Activated CD4-positive, alpha-beta T cell treated with anti-CD3 and anti-CD28 coated beads, Interleukin-2, amount 50 U/mL, for 1 hour (primary cell): ENCODE measurements around the gene SCYGR5.
"Not testable (repeated sequence)": the region's sequence is repeated elsewhere in the genome, so short reads cannot be mapped to it uniquely, and the experiment has no call there.

Experiments used
- DNase-seq: peaks from one replicate; pipeline ENCODE4 v3.0.0-alpha.2; 2020

Gene SCYGR5, protein sequence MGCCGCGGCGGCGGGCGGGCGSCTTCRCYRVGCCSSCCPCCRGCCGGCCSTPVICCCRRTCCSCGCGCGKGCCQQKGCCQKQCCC

DNA sequence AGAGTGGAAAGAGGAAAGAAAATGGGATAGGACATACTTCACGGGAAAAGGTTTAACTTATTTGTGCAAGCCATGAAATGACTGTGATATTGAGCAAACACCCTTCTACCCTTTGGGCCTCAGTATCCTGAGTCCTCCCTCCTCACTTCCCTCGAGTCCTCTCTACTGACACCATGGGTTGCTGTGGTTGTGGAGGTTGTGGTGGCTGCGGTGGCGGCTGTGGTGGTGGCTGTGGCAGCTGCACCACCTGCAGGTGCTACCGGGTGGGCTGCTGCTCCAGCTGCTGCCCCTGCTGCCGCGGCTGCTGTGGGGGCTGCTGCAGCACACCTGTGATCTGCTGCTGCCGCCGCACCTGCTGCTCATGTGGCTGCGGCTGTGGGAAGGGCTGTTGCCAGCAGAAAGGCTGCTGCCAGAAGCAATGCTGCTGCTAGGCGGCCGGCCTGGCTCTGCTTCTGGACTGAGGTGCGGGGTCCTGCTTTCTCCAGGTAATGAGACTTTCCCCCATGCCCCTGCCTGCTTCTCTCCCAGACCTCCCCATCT is at the start of gene SCYGR5:
Gene SCYGR5 (plus strand): TSS at position 174 of the 540 bp plus-strand sequence. CDS start 0 bp downstream, at position 174.
- DNase-seq: not testable (repeated sequence)

GRCh38 chr2:227617316-227618230 is 49.0 kb upstream of the SCYGR5 start, which contains the start of gene SCYGR4:
SCYGR4 (plus strand) TSS chr2:227617498; CDS start chr2:227617498, 0 bp downstream.
- no peak for DNase-seq

DNA sequence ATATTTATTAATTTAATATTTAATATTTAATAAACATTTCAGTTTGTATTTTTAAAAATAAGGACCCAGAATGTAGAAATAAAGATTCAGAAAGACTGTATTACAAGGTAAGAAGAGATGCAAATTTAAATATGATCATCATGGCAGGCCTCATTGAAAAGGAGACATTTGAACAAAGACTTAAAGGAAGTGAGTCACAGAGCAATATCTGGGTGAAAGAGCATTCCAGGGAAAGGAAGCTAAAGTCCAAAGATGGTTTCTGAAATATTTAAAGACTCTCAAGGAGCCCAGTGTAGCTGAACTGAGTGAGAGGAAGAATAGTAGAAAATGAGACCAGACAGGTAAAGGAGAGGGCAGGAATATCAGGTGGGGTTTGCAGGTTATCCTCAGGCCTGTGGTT is 43.4 kb upstream of the SCYGR5 start:
- DNase-seq: no peak

GRCh38 chr2:227625420-227625819 is 41.2 kb upstream of the SCYGR5 start:
- no peak for DNase-seq

GRCh38 chr2:227626580-227627151 is 39.9 kb upstream of the SCYGR5 start:
- DNase-seq: no peak

- DNase-seq: no peak
Observed at GRCh38 chr2:227627769-227628168, 38.8 kb upstream of the SCYGR5 start.

- no peak for DNase-seq
Observed at GRCh38 chr2:227629435-227629834, 37.2 kb upstream of the SCYGR5 start.

DNA sequence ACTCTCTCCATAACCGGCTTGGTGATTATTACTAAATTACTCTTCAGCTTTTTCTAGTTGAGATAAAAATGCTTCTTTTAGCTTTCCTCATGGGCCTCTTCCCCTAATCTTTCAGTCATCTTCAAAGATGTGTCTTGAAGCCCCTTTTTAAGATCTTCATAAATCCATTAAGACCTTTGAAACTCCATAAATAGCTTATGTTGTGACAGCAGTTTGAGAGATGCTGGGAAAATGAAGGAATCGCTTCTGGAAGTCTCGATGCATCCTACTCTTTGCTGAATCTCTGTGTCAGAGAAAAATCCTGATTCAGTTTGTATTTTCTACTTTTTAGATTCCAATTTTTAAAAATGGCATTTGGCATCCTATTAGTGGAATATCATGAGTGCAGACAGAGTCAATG is 36.3 kb upstream of the SCYGR5 start:
- DNase-seq: no peak

- no peak for DNase-seq
Observed at GRCh38 chr2:227632827-227633226, 33.8 kb upstream of the SCYGR5 start.

- DNase-seq: no peak
Observed at GRCh38 chr2:227634201-227634600, 32.4 kb upstream of the SCYGR5 start.

DNA sequence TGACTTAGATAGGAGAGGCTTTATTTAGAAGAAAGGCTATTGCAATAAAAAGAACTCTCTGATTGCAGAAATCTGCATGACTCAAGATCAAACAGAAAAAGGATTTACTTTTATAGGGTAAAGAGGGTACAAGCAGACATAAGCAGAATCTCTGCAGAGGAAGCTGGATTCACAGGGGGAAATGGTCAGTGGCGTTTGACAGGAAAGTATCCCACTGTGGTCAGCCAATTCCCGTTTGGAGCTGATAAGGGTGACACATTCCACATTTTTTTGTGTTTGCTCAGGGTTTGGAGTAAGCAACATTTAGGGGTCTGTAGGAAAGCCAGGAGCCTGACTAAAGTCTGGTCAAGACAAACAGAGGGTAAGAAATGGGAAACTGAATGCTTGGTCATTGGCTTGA is 23.9 kb upstream of the SCYGR5 start:
- DNase-seq: no peak

- DNase-seq: no peak
Observed at GRCh38 chr2:227643990-227644551, 22.5 kb upstream of the SCYGR5 start.

GRCh38 chr2:227653419-227653818 is 13.2 kb upstream of the SCYGR5 start:
- DNase-seq: no peak

- no peak for DNase-seq
Observed at GRCh38 chr2:227654426-227654825, 12.2 kb upstream of the SCYGR5 start.

DNA sequence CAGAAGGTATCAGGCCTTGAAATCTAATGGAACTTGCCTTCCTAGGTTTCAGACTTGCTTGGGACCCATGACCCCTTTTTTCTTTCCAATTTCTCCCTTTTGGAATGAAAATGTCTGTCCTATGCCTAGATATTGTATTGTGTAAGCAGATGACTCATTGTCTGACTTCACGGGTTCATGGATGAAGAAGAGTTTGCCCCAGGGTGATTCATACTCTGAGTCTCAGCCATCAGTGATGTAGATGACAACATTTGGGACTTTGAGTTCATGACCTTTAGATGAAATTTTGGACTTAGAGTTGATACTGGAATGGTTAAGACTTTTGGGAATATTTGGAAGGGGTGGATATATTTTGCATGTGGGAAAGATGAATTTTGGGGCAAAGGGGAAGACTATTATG is 11.2 kb upstream of the SCYGR5 start:
- DNase-seq: no peak

DNA sequence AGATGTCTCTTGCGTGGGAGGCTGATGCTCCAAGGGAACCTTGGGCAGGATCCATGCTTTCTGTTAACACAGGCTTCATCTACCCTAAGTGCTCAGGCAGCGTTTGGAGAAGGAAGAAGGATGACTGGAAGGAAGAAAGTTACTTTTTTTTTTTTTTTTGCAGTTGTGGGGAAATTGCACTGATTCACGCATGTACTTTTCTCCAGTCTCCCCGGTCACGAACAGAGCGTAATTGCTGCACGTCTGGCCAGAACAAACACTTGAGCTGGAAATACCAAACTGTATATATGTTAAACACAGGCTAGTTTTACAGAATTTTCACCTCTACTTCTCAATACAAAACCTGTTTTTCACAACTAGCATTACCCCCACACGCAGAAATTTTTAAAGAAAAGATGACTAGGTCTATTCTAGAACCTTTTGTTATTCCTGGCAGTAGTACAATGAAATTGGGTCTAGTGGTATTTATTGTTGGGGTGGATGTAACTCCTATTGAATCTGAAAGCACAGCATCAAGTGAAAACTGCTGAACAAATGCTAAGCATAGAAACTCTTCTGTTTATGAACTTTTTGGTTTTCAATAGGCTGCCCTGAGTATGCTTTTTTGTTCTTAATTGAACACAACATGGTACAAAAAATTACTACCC is 9.3 kb upstream of the SCYGR5 start:
- no peak for DNase-seq

GRCh38 chr2:227661025-227661649 is 5.5 kb upstream of the SCYGR5 start:
- DNase-seq: no peak

GRCh38 chr2:227661827-227662226 is 4.8 kb upstream of the SCYGR5 start:
- no peak for DNase-seq

GRCh38 chr2:227665189-227665940 is 1.2 kb upstream of the SCYGR5 start:
- no peak for DNase-seq

GRCh38 chr2:227671170-227671905 is 4.7 kb downstream of the SCYGR5 start:
- no peak for DNase-seq

GRCh38 chr2:227673620-227674019 is 7.0 kb downstream of the SCYGR5 start:
- not testable (repeated sequence) for DNase-seq
